CD4-positive, alpha-beta T cell treated with Interleukin-6 at 100 ng/mL for 8 hours (primary cell): Measurements from ENCODE around the gene MYO5B.

Source experiments
- DNase-seq: peaks from one replicate; pipeline ENCODE4 v3.0.0-alpha.2; 2020; ENCODE audit warnings: mixed read lengths, low spot score

Gene MYO5B

GRCh38 chr18:50151926-50152325, 43.0 kb downstream of the MYO5B start:
- no peak for DNase-seq

- DNase-seq: no peak
Observed at GRCh38 chr18:50144540-50144939, 50.4 kb downstream of the MYO5B start.

- no peak for DNase-seq
Observed at GRCh38 chr18:50143886-50144285, 51.1 kb downstream of the MYO5B start.

GRCh38 chr18:50143294-50143693, 51.7 kb downstream of the MYO5B start:
- no peak for DNase-seq

- DNase-seq: no peak
Observed at GRCh38 chr18:50142441-50143120, 52.4 kb downstream of the MYO5B start.

- no peak for DNase-seq
Observed at GRCh38 chr18:50138181-50139064, 56.5 kb downstream of the MYO5B start.

GRCh38 chr18:50135903-50136302, 59.0 kb downstream of the MYO5B start:
- no peak for DNase-seq

- DNase-seq: no peak
Observed at GRCh38 chr18:50133526-50133925, 61.4 kb downstream of the MYO5B start.

- DNase-seq: no peak
Observed at GRCh38 chr18:50131591-50131990, 63.4 kb downstream of the MYO5B start.

- DNase-seq: no peak
Observed at GRCh38 chr18:50128506-50129271, 66.3 kb downstream of the MYO5B start.

- no peak for DNase-seq
Observed at GRCh38 chr18:50127516-50128210, 67.3 kb downstream of the MYO5B start.

GRCh38 chr18:50126471-50126870, 68.5 kb downstream of the MYO5B start:
- no peak for DNase-seq

GRCh38 chr18:50125456-50125855, 69.5 kb downstream of the MYO5B start:
- no peak for DNase-seq

- DNase-seq: no peak
Observed at GRCh38 chr18:50119296-50119695, 75.7 kb downstream of the MYO5B start.

GRCh38 chr18:50117863-50118262, 77.1 kb downstream of the MYO5B start:
- no peak for DNase-seq

GRCh38 chr18:50115095-50115494, 79.9 kb downstream of the MYO5B start:
- DNase-seq: no peak

GRCh38 chr18:50114448-50114847, 80.5 kb downstream of the MYO5B start:
- DNase-seq: no peak

- no peak for DNase-seq
Observed at GRCh38 chr18:50113726-50114125, 81.2 kb downstream of the MYO5B start.

GRCh38 chr18:50111398-50111797, 83.5 kb downstream of the MYO5B start:
- no peak for DNase-seq

GRCh38 chr18:50107468-50107977, 87.4 kb downstream of the MYO5B start:
- no peak for DNase-seq

- DNase-seq: no peak
Observed at GRCh38 chr18:50105027-50105426, 89.9 kb downstream of the MYO5B start.

- DNase-seq: no peak
Observed at GRCh38 chr18:50104421-50104820, 90.5 kb downstream of the MYO5B start.
